DMS 273 treated with DMSO at 0.1 percent for 48 hours (cell line): ENCODE data around the gene IBTK.
"Not testable (repeated sequence)": the region's sequence is repeated elsewhere in the genome, so short reads cannot be mapped to it uniquely, and the experiment has no call there.

Source experiments
- DNase-seq: peaks from one replicate; lab custom pipeline; 2025; lab: John Stamatoyannopoulos, UW

The IBTK gene

GRCh38 chr6:82245376-82245775 is 2.2 kb downstream of the IBTK start:
- DNase-seq: no peak

- no peak for DNase-seq
These were observed 3.7 kb downstream of the IBTK start for GRCh38 chr6:82243884-82244283.

- DNase-seq: no peak
These were observed 7.4 kb downstream of the IBTK start for GRCh38 chr6:82240186-82240585.

- no peak for DNase-seq
These were observed 7.9 kb downstream of the IBTK start for GRCh38 chr6:82239597-82239996.

- DNase-seq: no peak
These were observed 10.5 kb downstream of the IBTK start for GRCh38 chr6:82237013-82237412.

GRCh38 chr6:82227770-82228169 is 19.8 kb downstream of the IBTK start:
- DNase-seq: no peak

GRCh38 chr6:82220167-82220566 is 27.4 kb downstream of the IBTK start:
- no peak for DNase-seq

GRCh38 chr6:82217018-82217586 is 30.4 kb downstream of the IBTK start:
- no peak for DNase-seq

GRCh38 chr6:82216549-82216948 is 31.0 kb downstream of the IBTK start:
- no peak for DNase-seq

- no peak for DNase-seq
These were observed 36.2 kb downstream of the IBTK start for GRCh38 chr6:82211326-82211725.

GRCh38 chr6:82208913-82209312 is 38.6 kb downstream of the IBTK start:
- DNase-seq: no peak

- no peak for DNase-seq
These were observed 41.6 kb downstream of the IBTK start for GRCh38 chr6:82205930-82206392.

- no peak for DNase-seq
These were observed 43.5 kb downstream of the IBTK start for GRCh38 chr6:82204020-82204419.

- DNase-seq: no peak
These were observed 49.8 kb downstream of the IBTK start for GRCh38 chr6:82197784-82198183.

- not testable (repeated sequence) for DNase-seq
These were observed 50.3 kb downstream of the IBTK start for GRCh38 chr6:82197245-82197644.

- DNase-seq: no peak
These were observed 51.4 kb downstream of the IBTK start for GRCh38 chr6:82196161-82196560.

- no peak for DNase-seq
These were observed 51.9 kb downstream of the IBTK start for GRCh38 chr6:82195619-82196018.

- no peak for DNase-seq
These were observed 61.5 kb downstream of the IBTK start for GRCh38 chr6:82185948-82186535.

- no peak for DNase-seq
These were observed 63.8 kb downstream of the IBTK start for GRCh38 chr6:82183642-82184282.

GRCh38 chr6:82182756-82183155 is 64.8 kb downstream of the IBTK start:
- DNase-seq: no peak

- DNase-seq: no peak
These were observed 68.1 kb downstream of the IBTK start for GRCh38 chr6:82179415-82179814.

- no peak for DNase-seq
These were observed 68.8 kb downstream of the IBTK start for GRCh38 chr6:82178759-82179112.

GRCh38 chr6:82178077-82178758 is 69.3 kb downstream of the IBTK start:
- DNase-seq: no peak
